ENCODE results near the gene GSK3A.

DNA sequence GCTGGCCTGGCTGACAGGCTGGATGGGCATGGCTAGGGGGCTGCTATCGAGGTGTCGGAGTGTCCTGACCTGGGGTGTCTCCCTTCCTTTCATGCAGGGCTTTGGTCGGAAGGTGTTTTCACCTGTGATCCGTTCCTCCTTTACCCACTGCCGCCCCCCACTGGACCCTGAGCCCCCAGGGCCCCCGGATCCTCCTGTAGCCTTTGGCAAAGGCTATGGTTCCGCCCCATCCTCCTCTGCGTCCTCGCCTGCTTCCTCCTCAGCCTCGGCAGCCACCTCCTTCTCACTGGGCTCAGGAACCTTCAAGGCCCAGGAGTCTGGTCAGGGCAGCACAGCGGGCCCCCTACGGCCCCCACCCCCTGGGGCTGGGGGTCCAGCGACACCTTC is 47.7 kb upstream of the GSK3A start:
- TF ChIP-seq POLR2AphosphoS5 (IDR thresholded peaks at IDR 0.05; ENCODE audit: low read depth, low read length) (no peak), SIN3A (IDR thresholded peaks at IDR 0.05; ENCODE audit: borderline replicate concordance, insufficient read depth, low read depth, low read length) (no peak), TCF7L2 (IDR thresholded peaks at IDR 0.05; ENCODE audit: low read depth, low read length) (no peak)
- TF ChIP-seq, protein P1, sequence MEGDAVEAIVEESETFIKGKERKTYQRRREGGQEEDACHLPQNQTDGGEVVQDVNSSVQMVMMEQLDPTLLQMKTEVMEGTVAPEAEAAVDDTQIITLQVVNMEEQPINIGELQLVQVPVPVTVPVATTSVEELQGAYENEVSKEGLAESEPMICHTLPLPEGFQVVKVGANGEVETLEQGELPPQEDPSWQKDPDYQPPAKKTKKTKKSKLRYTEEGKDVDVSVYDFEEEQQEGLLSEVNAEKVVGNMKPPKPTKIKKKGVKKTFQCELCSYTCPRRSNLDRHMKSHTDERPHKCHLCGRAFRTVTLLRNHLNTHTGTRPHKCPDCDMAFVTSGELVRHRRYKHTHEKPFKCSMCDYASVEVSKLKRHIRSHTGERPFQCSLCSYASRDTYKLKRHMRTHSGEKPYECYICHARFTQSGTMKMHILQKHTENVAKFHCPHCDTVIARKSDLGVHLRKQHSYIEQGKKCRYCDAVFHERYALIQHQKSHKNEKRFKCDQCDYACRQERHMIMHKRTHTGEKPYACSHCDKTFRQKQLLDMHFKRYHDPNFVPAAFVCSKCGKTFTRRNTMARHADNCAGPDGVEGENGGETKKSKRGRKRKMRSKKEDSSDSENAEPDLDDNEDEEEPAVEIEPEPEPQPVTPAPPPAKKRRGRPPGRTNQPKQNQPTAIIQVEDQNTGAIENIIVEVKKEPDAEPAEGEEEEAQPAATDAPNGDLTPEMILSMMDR (IDR thresholded peaks at IDR 0.05), result no peak
- TF ChIP-seq, protein P2, sequence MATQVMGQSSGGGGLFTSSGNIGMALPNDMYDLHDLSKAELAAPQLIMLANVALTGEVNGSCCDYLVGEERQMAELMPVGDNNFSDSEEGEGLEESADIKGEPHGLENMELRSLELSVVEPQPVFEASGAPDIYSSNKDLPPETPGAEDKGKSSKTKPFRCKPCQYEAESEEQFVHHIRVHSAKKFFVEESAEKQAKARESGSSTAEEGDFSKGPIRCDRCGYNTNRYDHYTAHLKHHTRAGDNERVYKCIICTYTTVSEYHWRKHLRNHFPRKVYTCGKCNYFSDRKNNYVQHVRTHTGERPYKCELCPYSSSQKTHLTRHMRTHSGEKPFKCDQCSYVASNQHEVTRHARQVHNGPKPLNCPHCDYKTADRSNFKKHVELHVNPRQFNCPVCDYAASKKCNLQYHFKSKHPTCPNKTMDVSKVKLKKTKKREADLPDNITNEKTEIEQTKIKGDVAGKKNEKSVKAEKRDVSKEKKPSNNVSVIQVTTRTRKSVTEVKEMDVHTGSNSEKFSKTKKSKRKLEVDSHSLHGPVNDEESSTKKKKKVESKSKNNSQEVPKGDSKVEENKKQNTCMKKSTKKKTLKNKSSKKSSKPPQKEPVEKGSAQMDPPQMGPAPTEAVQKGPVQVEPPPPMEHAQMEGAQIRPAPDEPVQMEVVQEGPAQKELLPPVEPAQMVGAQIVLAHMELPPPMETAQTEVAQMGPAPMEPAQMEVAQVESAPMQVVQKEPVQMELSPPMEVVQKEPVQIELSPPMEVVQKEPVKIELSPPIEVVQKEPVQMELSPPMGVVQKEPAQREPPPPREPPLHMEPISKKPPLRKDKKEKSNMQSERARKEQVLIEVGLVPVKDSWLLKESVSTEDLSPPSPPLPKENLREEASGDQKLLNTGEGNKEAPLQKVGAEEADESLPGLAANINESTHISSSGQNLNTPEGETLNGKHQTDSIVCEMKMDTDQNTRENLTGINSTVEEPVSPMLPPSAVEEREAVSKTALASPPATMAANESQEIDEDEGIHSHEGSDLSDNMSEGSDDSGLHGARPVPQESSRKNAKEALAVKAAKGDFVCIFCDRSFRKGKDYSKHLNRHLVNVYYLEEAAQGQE (IDR thresholded peaks at IDR 0.05; ENCODE audit: insufficient read depth in 1 of 2, low read depth in 2 of 2, low read length in 1 of 2), result no peak

All from Panc1 (cell line).